ENCODE results near the gene PHKB.

PHKB gene

DNA sequence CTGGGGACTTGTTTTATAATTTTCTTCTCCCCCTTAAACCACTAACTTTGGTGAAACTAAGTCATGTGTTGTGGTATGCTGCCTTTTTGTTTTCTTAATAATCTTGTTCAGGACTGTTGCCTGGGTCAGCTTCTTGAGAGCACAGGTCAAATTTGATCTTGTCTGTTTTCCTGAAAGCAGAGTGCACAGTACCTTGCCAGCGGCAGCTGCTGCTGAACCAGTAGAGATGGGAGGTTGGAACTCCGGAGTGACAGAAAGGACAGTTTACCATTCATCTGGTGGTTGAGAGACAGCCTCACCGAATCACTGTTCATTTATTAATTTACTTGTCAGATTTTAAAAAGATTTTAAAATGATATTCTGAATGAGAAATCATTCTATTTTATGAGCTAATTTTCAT is 125.0 kb downstream of the PHKB start:
- TF ChIP-seq CTCF (IDR thresholded peaks at IDR 0.05; ENCODE audit: poor library complexity, severe bottlenecking), result no peak
- Histone ChIP-seq H3K9me3 (ENCODE audit: severe bottlenecking) (no peaks in the 10 kb centered on the region), H3K4me1 (ENCODE audit: insufficient read depth, poor library complexity, severe bottlenecking) (no peaks in the 10 kb centered on the region), H3K27ac (ENCODE audit: poor library complexity, severe bottlenecking) (no peak overlapping the region), H3K36me3 (ENCODE audit: low read depth) (peaks cover 21% of the 10 kb centered on the region), H3K4me3 (ENCODE audit: severe bottlenecking) (no peak overlapping the region), H3K27me3 (ENCODE audit: insufficient read depth, poor library complexity, severe bottlenecking) (no peaks in the 10 kb centered on the region)
- DNase-seq (ENCODE audit: low spot score) (no peak), ATAC-seq (ENCODE audit: low read depth) (no peak)

- no peak overlapping the region for H3K4me3 ChIP-seq (ENCODE audit: severe bottlenecking)
- no peaks in the 10 kb centered on the region for H3K27me3 ChIP-seq (ENCODE audit: insufficient read depth, poor library complexity, severe bottlenecking)
- ATAC-seq (ENCODE audit: low read depth), result no peak
- peaks cover 51% of the 10 kb centered on the region for H3K36me3 ChIP-seq (ENCODE audit: low read depth)
- H3K9me3 ChIP-seq (ENCODE audit: severe bottlenecking), result no peaks in the 10 kb centered on the region
- no peak for DNase-seq (ENCODE audit: low spot score)
- H3K4me1 ChIP-seq (ENCODE audit: insufficient read depth, poor library complexity, severe bottlenecking), result no peaks in the 10 kb centered on the region
- H3K27ac ChIP-seq (ENCODE audit: poor library complexity, severe bottlenecking), result no peak overlapping the region
- TF ChIP-seq CTCF (IDR thresholded peaks at IDR 0.05; ENCODE audit: poor library complexity, severe bottlenecking), result no peak
Observed at GRCh38 chr16:47590472-47590871, 129.3 kb downstream of the PHKB start.

GRCh38 chr16:47592232-47592631 is 131.1 kb downstream of the PHKB start:
- H3K36me3 ChIP-seq (ENCODE audit: low read depth), result peaks cover 62% of the 10 kb centered on the region
- H3K4me3 ChIP-seq (ENCODE audit: severe bottlenecking), result no peak overlapping the region
- H3K27ac ChIP-seq (ENCODE audit: poor library complexity, severe bottlenecking), result no peak overlapping the region
- DNase-seq (ENCODE audit: low spot score) (no peak), ATAC-seq (ENCODE audit: low read depth) (no peak)
- H3K27me3 ChIP-seq (ENCODE audit: insufficient read depth, poor library complexity, severe bottlenecking), result no peaks in the 10 kb centered on the region
- TF ChIP-seq CTCF (IDR thresholded peaks at IDR 0.05; ENCODE audit: poor library complexity, severe bottlenecking), result no peak
- no peaks in the 10 kb centered on the region for H3K9me3 ChIP-seq (ENCODE audit: severe bottlenecking)
- H3K4me1 ChIP-seq (ENCODE audit: insufficient read depth, poor library complexity, severe bottlenecking), result no peaks in the 10 kb centered on the region

- Histone ChIP-seq H3K27ac (ENCODE audit: poor library complexity, severe bottlenecking) (no peak overlapping the region), H3K9me3 (ENCODE audit: severe bottlenecking) (no peaks in the 10 kb centered on the region), H3K4me1 (ENCODE audit: insufficient read depth, poor library complexity, severe bottlenecking) (no peaks in the 10 kb centered on the region), H3K36me3 (ENCODE audit: low read depth) (peaks cover 44% of the 10 kb centered on the region), H3K27me3 (ENCODE audit: insufficient read depth, poor library complexity, severe bottlenecking) (no peaks in the 10 kb centered on the region), H3K4me3 (ENCODE audit: severe bottlenecking) (no peak overlapping the region)
- no peak for DNase-seq (ENCODE audit: low spot score)
- ATAC-seq (ENCODE audit: low read depth), result no peak
- no peak for TF ChIP-seq CTCF (IDR thresholded peaks at IDR 0.05; ENCODE audit: poor library complexity, severe bottlenecking)
Observed at GRCh38 chr16:47599512-47599911, 138.4 kb downstream of the PHKB start.

DNA sequence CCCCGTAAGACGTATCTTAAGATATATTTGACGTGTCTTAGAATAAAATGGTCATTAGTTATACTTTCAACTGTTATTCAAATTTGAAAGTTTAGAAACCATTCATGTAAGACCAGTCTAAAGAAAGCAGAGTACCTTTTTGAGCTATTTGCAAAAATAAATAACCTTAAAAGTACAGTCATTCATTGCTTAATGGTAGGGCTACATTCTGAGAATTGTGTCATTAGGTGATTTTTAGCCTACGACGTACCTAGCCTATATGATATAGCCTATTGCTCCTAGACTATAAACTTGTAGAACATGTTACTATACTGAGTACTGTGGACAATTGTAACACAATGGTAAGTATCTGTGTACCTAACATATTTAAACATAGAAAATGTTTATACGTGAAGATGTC is 139.2 kb downstream of the PHKB start:
- Histone ChIP-seq H3K27me3 (ENCODE audit: insufficient read depth, poor library complexity, severe bottlenecking) (no peaks in the 10 kb centered on the region), H3K4me1 (ENCODE audit: insufficient read depth, poor library complexity, severe bottlenecking) (no peaks in the 10 kb centered on the region), H3K36me3 (ENCODE audit: low read depth) (peaks cover 42% of the 10 kb centered on the region), H3K27ac (ENCODE audit: poor library complexity, severe bottlenecking) (no peak overlapping the region), H3K9me3 (ENCODE audit: severe bottlenecking) (no peaks in the 10 kb centered on the region), H3K4me3 (ENCODE audit: severe bottlenecking) (no peak overlapping the region)
- DNase-seq (ENCODE audit: low spot score) (no peak), ATAC-seq (ENCODE audit: low read depth) (no peak)
- TF ChIP-seq CTCF (IDR thresholded peaks at IDR 0.05; ENCODE audit: poor library complexity, severe bottlenecking), result no peak

Measured in RWPE2 (cell line).